ENCODE measurements around the gene DPYSL4.

The DPYSL4 gene

GRCh38 chr10:132164761-132165278, 21.9 kb upstream of the DPYSL4 start:
- no peak for DNase-seq

- no peak for DNase-seq
Observed at GRCh38 chr10:132165416-132165980, 21.2 kb upstream of the DPYSL4 start.

- DNase-seq, result no peak
Observed at GRCh38 chr10:132166216-132166950, 20.4 kb upstream of the DPYSL4 start.

GRCh38 chr10:132167041-132167674, 19.6 kb upstream of the DPYSL4 start:
- DNase-seq, result no peak

- DNase-seq, result no peak
Observed at GRCh38 chr10:132167976-132168375, 18.8 kb upstream of the DPYSL4 start.

DNA sequence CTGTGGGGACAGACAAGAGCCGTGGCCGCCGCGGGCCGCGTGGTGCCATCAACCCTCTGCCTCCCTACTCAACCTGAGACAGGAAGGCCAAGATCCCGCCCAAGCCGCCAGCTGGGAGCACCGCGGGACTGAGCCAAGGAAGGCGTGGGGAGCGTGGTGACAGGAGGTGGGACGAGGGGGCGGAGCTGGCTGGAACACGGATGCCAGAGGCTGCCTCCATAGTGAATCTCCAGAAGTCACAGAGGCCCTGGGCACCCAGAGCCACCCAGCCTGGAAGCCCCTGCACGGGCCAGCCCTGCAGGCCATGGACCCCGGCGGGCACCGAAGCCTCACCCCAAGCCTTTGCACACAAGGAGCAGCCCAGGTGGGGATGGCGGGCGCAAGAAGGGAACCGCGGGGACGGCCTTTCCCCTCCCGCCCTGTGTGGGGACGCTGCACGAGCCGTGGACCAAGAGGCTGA, 18.1 kb upstream of the DPYSL4 start:
- DNase-seq, result no peak

- no peak for DNase-seq
Observed at GRCh38 chr10:132169031-132169765, 17.6 kb upstream of the DPYSL4 start.

DNA sequence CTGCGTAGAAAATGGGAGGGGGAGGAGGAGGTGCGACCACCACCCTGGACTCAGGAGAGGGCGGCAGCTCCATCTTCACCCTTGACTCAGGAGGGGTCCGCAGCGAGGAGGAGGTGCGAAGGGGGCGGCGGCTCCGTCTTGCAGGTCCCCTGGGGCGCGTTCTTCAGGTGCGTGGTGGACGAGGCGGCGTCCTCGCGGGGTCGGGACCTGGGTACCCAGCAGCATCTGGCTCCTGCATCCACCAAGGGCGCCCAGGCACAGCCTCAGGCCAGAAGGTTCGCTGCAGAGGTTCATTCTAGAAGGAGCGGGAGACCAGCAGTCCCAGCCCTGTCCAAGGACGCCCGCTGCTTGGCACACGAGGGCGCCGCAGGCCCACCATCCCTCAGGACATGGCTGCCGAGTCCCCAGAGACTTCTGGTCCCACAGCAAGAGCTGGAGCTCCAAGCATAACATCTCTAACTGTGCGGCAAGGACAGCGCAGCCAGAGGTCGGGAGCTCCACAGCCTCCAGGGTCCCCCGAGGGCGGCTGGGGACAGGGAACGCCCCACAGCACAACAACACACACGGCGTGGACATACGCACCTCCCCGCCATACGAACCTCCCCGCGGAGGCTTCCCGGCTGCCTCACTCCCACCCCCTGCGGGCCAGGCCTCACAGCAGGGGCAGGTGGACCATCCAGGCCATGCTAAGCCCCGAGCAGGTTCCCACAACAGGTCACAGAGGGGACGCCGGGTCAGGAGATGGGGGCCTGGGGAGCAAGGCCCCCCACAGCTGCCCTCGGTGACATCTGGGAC, 16.8 kb upstream of the DPYSL4 start:
- no peak for DNase-seq

- no peak for DNase-seq
Observed at GRCh38 chr10:132170561-132171361, 16.0 kb upstream of the DPYSL4 start.

DNA sequence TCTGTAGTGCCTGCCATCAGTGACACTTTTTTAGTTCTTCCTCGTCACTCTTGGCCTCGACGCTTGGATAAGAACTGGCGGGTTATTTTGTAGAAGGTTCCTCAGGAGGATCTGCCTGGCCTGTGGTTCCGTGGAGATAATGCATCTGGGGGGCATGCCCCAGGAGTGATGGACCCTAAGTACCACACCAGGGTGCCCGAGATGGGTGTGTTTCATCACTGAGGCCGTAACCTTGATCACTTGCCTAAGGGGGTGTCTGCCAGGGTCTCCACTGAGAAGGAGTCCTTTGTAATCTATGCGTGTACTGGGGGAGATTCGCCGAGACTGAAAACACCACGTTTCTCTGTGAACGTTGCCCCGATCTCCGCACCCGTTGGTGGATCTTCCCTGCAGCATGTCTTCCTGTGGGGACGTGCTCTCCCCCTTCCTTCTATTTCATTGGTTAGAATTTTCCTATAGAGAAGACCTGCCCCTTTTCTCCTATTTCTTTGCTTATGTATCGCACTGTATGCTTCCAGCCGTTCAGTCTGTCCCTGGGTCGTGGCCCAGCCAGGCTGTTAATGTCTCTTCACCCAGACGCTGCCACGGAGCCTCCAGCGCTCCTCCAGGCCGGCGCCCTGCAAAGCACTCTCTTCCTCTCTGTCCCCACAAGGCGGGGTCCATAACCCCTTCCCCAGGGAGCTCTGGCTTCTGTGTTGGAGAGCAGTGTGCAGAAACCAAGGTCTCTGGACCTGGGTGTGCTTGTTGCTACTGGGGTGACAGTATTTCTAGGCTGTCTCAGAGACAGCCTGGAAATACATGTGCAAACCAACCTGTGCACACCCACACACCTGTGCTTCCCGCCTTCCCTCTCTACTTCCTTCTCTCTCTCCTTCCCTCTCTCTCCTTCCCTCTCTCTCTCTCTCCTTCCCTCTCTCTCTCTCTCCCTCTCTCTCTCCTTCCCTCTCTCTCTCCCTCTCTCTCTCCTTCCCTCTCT, 14.4 kb upstream of the DPYSL4 start:
- no peak for DNase-seq

DNA sequence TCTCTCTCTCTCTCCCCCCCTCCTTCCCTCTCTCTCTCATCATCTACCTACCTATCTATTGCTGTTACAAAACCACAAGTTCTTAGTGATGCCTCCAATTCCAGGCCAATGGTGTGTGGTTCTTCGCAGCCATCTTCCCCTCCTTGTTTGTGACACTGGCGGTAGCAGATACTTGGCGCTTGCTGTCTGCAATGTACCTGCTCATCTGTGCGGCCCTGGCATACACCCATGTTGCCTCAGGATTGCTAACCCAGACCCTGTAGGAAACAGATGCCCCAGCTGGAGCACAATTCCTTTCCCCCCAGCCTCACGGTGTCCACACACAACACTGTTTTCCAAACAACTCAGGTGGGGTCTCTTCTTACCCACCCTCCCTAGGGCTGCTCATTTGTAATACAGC, 13.6 kb upstream of the DPYSL4 start:
- DNase-seq, result no peak

- DNase-seq, result no peak
Observed at GRCh38 chr10:132174237-132174636, 12.5 kb upstream of the DPYSL4 start.

DNA sequence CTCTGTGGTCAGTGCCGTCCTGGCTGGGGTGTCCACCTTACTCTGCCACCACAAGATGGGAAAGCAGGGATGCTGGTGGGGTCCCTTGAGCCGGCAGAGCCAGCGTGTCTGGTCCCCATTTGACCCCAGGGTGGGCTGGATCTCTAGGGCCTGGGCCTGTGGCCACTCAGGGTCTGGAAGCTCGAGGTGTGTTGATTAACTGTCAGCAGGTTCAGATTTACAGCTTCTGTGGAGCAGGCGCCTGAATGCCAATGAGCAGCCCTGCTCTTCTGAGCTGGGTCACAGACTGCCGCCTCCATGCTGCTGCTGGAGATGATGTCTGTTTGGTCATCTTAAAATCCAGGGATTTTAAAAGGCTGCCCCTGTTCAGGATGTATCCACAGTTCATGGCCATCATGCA, 11.3 kb upstream of the DPYSL4 start:
- no peak for DNase-seq

DNA sequence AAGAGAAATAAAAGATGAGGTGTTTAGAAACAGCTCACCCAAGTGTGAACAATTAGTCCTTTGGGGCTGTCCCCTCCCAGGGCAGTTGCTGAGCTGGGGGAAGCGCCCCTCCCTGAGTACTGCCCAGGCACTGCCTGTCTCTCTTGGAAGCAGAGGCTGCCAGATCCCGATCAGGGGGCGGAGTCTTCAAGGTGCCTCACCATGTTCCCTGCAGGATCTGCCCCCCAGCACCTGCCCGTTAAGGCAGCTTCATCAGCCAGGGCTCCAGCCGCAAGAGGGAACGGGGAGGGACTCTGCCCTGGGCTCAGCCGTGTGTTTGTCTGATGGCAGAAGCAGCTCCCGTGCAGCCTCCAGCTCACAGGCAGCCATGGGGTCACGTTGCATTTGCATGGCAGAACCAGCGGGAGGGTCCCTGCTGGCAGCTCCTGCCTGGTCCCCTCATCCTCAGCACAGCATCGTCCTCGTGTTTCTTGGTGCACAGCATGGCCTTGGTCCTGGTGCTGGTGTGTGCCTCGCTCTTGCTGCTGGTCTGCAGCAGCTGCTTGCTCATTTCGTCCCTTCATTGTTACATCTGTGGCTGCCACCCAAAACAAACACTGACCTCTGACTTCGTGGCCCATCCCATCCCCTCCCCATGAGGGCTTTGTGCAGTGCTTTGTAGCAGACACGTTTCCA, 10.7 kb upstream of the DPYSL4 start:
- DNase-seq, result no peak

DNA sequence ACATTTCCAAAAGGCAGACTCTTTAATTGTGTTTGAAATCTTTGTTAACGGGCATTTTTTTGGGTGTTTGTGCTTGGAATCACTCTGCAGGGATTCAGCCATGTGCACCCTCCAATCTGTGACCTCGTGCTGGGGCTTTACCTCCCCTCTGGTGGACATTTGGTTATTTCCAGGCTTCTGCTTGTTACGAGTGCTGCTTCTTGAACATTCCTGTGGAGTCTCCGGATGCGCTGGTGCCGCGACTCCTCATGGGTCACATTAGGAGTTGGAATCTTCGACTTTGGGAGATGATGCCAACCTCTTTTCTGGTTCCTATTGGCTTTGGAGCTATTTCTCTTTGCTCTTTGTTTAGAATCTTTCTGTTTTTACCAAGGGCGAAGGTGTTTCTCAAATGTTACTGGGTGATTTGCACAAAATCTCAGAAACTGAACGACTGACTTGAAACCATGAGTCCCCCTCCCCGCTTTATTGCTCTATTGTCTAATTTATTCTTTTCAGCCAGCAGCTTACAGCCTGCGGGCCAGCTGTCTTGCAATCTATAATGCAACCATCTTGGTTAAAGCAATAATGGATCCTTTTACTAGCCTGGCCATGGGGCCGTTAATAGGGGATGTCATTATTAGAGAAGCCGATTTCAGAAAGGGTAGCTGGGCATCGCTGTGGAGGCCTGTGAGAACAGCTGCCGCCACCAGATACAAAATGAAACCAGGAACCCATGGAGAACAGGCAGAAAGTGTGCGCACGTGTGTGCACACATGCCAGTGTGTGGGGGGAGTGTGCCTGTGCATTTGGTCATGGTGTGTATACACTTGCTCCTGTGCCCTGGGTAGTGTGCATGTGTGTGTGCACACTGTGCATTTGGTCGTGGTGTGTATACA, 9.9 kb upstream of the DPYSL4 start:
- DNase-seq, result no peak

DNA sequence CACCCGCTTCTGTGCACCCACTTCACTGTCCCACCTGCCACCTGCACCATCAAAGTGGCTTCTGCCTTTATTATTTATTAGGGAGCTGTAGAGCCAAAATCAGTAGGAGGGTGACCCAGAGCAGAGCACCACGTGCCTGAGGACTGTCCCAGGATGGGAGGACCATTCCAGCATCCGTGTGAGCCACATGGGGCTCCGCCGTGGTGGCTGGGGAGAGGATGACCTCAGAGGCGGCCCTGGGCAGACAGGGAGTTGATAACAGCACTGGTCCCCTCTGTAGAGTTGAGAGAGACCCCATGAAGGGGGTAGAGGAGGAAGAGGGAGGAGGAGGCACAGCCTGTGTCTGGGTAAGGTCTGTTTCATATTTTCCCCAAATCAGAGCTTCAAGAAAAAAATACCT, 8.7 kb upstream of the DPYSL4 start:
- DNase-seq, result no peak

- no peak for DNase-seq
Observed at GRCh38 chr10:132178672-132179545, 7.8 kb upstream of the DPYSL4 start.

Data from hematopoietic multipotent progenitor cell treated with erythropoietin and hydrocortisone succinate and interleukin-3 and kit ligand, for 4 days (in vitro differentiated cells).